GM12878 (cell line): Measurements from ENCODE around the gene FXYD1. TPM values are rescaled to one million over a fixed set of nuclear protein-coding genes. Genes with fewer than 3 reads are reported as not detected.

ENCODE experiments used
- ATAC-seq: fragments of 200-7000 bp; cut with Tn5 transposase; 3 replicates; pipeline ENCODE4 v1.9.1; 2020; ENCODE audit warnings: mild to moderate bottlenecking, moderate library complexity
- BruUV-seq: library from RNA; stranded (reverse); fragments of 400-500 nt; replicated peaks from 2 replicates; lab custom pipeline; 2021; lab: Mats Ljungman, UMichigan
- CTCF ChIA-PET: fragments of 300-600 bp; sonication (Branson Sonifier 250); formaldehyde crosslinking; extraction: SDS; loops from one replicate; lab custom pipeline; 2021; ENCODE audit warnings: inconsistent platforms; lab: Yijun Ruan, JAX
- POLR2A ChIA-PET: fragments of 350-600 bp; formaldehyde crosslinking; extraction: SDS; loops from one replicate; lab custom pipeline; 2021; ENCODE audit warnings: inconsistent platforms; lab: Charles Lee
- RAD21 ChIA-PET: fragments of 300-600 bp; sonication (Branson Sonifier 250); formaldehyde crosslinking; loops from one replicate; lab custom pipeline; 2023; ENCODE audit warnings: antibody characterized with exemption; ENCODE audit not compliant: unreplicated experiment; lab: Charles Lee
- SMC1A ChIA-PET: fragments of 300-600 bp; sonication (Branson Sonifier 250); formaldehyde crosslinking; loops from one replicate; lab custom pipeline; 2023; ENCODE audit not compliant: unreplicated experiment, uncharacterized antibody; lab: Charles Lee
- DNase-seq: peaks from one replicate; pipeline ENCODE4 v3.0.0-alpha.2; 2011; ENCODE audit warnings: low read depth, low spot score
- FAIRE-seq: peaks from 3 replicates; lab custom pipeline; 2011; peaks lifted over from hg19 to GRCh38; lab: Jason Lieb, UNC
- H2AFZ ChIP-seq: 2 replicates; pipeline ENCODE4 v1.6.0; 2011; ENCODE audit warnings: low read depth, low read length, control low read depth; ENCODE audit not compliant: control insufficient read depth
- H3K27ac ChIP-seq: 2 replicates; pipeline ENCODE4 v1.5.1; 2011; ENCODE audit warnings: control low read depth; ENCODE audit not compliant: control insufficient read depth, insufficient read depth
- H3K27me3 ChIP-seq, 2 experiments: replicated peaks in 1 of 2; 2 replicates each; pipeline versions ENCODE4 v1.6.0 to v1.6.1; 2011; ENCODE audit warnings: low read length in 1 of 2; ENCODE audit not compliant: control insufficient read depth in 2 of 2, insufficient read depth in 2 of 2
- H3K36me3 ChIP-seq, 2 experiments: 2 replicates each; pipeline ENCODE4 v1.5.1; 2011; ENCODE audit warnings: low read length in 1 of 2; ENCODE audit not compliant: control insufficient read depth in 2 of 2, insufficient read depth in 2 of 2
- H3K4me1 ChIP-seq: 2 replicates; pipeline ENCODE4 v1.6.1; 2011; ENCODE audit warnings: mild to moderate bottlenecking, low read length, moderate library complexity, mixed read lengths; ENCODE audit not compliant: control insufficient read depth, insufficient read depth
- H3K4me2 ChIP-seq: 2 replicates; pipeline ENCODE4 v1.6.0; 2011; ENCODE audit warnings: control low read depth; ENCODE audit not compliant: control insufficient read depth, insufficient read depth
- H3K4me3 ChIP-seq: fragments of 200-600 bp; sonication (generic); 2 replicates; pipeline ENCODE4 v1.5.1; 2016
- H3K79me2 ChIP-seq: 2 replicates; pipeline ENCODE4 v1.6.0; 2011; ENCODE audit warnings: low read length; ENCODE audit not compliant: control insufficient read depth, insufficient read depth
- H3K9ac ChIP-seq: 2 replicates; pipeline ENCODE4 v1.8.0; 2011; ENCODE audit warnings: low read length, control low read depth, mixed read lengths; ENCODE audit not compliant: control insufficient read depth, insufficient read depth
- H3K9me3 ChIP-seq: replicated peaks from 3 replicates; pipeline ENCODE4 v1.5.1; 2011; ENCODE audit warnings: mild to moderate bottlenecking, low read length; ENCODE audit not compliant: control insufficient read depth, insufficient read depth
- H4K20me1 ChIP-seq: 2 replicates; pipeline ENCODE4 v1.6.0; 2011; ENCODE audit not compliant: control insufficient read depth, insufficient read depth
- ETV6 ChIP-seq, 2 experiments: fragments of 450-650 bp in 1 of 2; IDR thresholded peaks in 1 of 2; conservative IDR thresholded peaks in 1 of 2; 2 replicates each; pipeline ENCODE4 v1.6.1; 2014; ENCODE audit warnings: antibody characterized with exemption in 1 of 2, borderline replicate concordance in 1 of 2, low read depth in 1 of 2, mild to moderate bottlenecking in 1 of 2, moderate library complexity in 1 of 2
- EZH2 ChIP-seq: IDR thresholded peaks from 2 replicates; pipeline ENCODE4 v1.6.1; 2012; ENCODE audit warnings: low read depth, mild to moderate bottlenecking, control low read depth, inconsistent platforms, low read length, borderline replicate concordance; ENCODE audit not compliant: control insufficient read depth
- HCFC1 ChIP-seq: fragments of 150-350 bp; IDR thresholded peaks from 2 replicates; pipeline ENCODE4 v1.6.1; 2014; ENCODE audit warnings: low read length
- HDAC2 ChIP-seq: fragments of 200-600 bp; sonication (generic); IDR thresholded peaks from 2 replicates; pipeline ENCODE4 v1.6.1; 2017
- NFYB ChIP-seq: IDR thresholded peaks from 2 replicates; pipeline ENCODE4 v1.6.1; 2011; ENCODE audit warnings: low read depth, mild to moderate bottlenecking, low read length, improper control_type of control experiment, moderate library complexity; ENCODE audit not compliant: insufficient read depth
- NR2C2 ChIP-seq: IDR thresholded peaks from 2 replicates; pipeline ENCODE4 v1.6.1; 2011; ENCODE audit warnings: borderline replicate concordance, low read depth; ENCODE audit not compliant: control insufficient read depth, insufficient read length
- POLR2A ChIP-seq: IDR thresholded peaks from 2 replicates; pipeline ENCODE4 v1.6.1; 2011; ENCODE audit warnings: low read depth, mild to moderate bottlenecking, low read length
- SPI1 ChIP-seq: IDR thresholded peaks from 2 replicates; pipeline ENCODE4 v1.6.1; 2011; ENCODE audit warnings: low read depth, mild to moderate bottlenecking, low read length, moderate library complexity, borderline replicate concordance; ENCODE audit not compliant: insufficient read depth
- SUPT20H ChIP-seq: IDR thresholded peaks from 2 replicates; pipeline ENCODE4 v1.6.1; 2011; ENCODE audit warnings: low read depth, mild to moderate bottlenecking, low read length, moderate library complexity, borderline replicate concordance; ENCODE audit not compliant: control insufficient read depth
- SUZ12 ChIP-seq: fragments of 200-600 bp; sonication (generic); IDR thresholded peaks from one replicate; pipeline ENCODE4 v1.6.1; 2018; ENCODE audit warnings: antibody characterized with exemption, mild to moderate bottlenecking; ENCODE audit not compliant: unreplicated experiment
- ZSCAN29 ChIP-seq: fragments of 450-650 bp; IDR thresholded peaks from 2 replicates; pipeline ENCODE4 v1.6.1; 2017; ENCODE audit warnings: mild to moderate bottlenecking, moderate library complexity
- WGBS: methylation state at CpG from one replicate; pipeline ENCODE4 v1.1.6; 2016; ENCODE audit warnings: low lambda C conversion rate; ENCODE audit not compliant: insufficient replicate concordance, insufficient coverage; ENCODE audit errors: missing lambda C conversion rate; 5-methylcytosine and 5-hydroxymethylcytosine counted together
- in situ Hi-C: fragments of 300-500 bp; cut with MboI; formaldehyde crosslinking; loops from 9 replicates; pipeline ENCODE4 v1.14.3; 2018; ENCODE audit warnings: mixed read lengths
- intact Hi-C: fragments of 100-400 bp; cut with micrococcal nuclease; formaldehyde crosslinking; loops from one replicate; pipeline ENCODE4 v1.14.2; 2022; ENCODE audit not compliant: unreplicated experiment
- polyA plus RNA-seq, 11 experiments: library from polyadenylated mRNA; depleted of rRNA in 4 of 11; unstranded in 6 of 11; stranded (reverse) in 5 of 11; fragments of >200 nt; fragmentation: Nextera tagmentation in 4 of 11; fragmentation: Illumina TruSeq in 1 of 11; extraction: Ambion mirVana in 4 of 11; extraction: Trizol in 1 of 11; gene quantifications; 1 replicate in 1 of 11; 2 replicates in 10 of 11; pipeline versions ENCODE4 v1.2.1 to v1.2.3, GENCODE V29; 2011 to 2016; ENCODE audit warnings: inconsistent platforms in 2 of 11, missing spikeins in 2 of 11, low read depth in 1 of 11
- total RNA-seq, 4 experiments: library from RNA; depleted of rRNA in 3 of 4; stranded (reverse); fragments of >200 nt in 3 of 4; fragmentation: Illumina TruSeq in 1 of 4; extraction: Trizol in 1 of 4; gene quantifications; 2 replicates each; pipeline versions ENCODE4 v1.2.1 to v1.2.3, GENCODE V29; 2013 to 2021
- TF ChIP-seq, protein P1 (sequence below): fragments of 450-650 bp; IDR thresholded peaks from 2 replicates; pipeline ENCODE4 v1.6.1; 2018; ENCODE audit warnings: borderline replicate concordance, mild to moderate bottlenecking; ENCODE audit not compliant: partially characterized antibody
- TF ChIP-seq, protein P2 (sequence below): fragments of 450-650 bp; IDR thresholded peaks from 2 replicates; pipeline ENCODE4 v1.6.1; 2014; ENCODE audit warnings: mild to moderate bottlenecking
- TF ChIP-seq, protein P3 (sequence below): fragments of 450-650 bp; IDR thresholded peaks from 2 replicates; pipeline ENCODE4 v1.6.1; 2016; ENCODE audit warnings: mild to moderate bottlenecking
- TF ChIP-seq, protein P4 (sequence below): fragments of 450-650 bp; IDR thresholded peaks from 2 replicates; pipeline ENCODE4 v1.6.1; 2017; ENCODE audit warnings: mild to moderate bottlenecking, moderate library complexity

The FXYD1 gene
- total and polyA plus RNA-seq, 10 of the 15 experiments (the other 5 are each of a cell fraction or from before 2014, with no cell fraction given): 0.34 to 1.2 (median 0.49) TPM; not detected in 4

- DNase-seq (no peak), ATAC-seq (no peak), FAIRE-seq (no peak)
- Histone ChIP-seq H3K27me3 (peaks cover 2 to 3% of the 10 kb centered on the region in 2 experiments; a peak in 2 of 4 replicates), H2AFZ (no peak overlapping the region), H3K36me3 (no peaks in the 10 kb centered on the region), H3K27ac (no peak overlapping the region), H3K4me2 (no peak overlapping the region), H3K4me3 (no peak overlapping the region), H3K9ac (no peak overlapping the region), H3K79me2 (peaks cover under 1% of the 10 kb centered on the region; the same call in 1 of the 2 replicates), H4K20me1 (no peaks in the 10 kb centered on the region), H3K4me1 (no peaks in the 10 kb centered on the region; the same call in 1 of the 2 replicates), H3K9me3 (no peaks in the 10 kb centered on the region)
- ChIA-PET RAD21 (no interaction called here), POLR2A (no interaction called here), CTCF (interaction anchor here (0.5 to 1.0 kb wide), 4 partner anchors 8 to 79 kb away, joined by 3 to 7 read pairs (median 3); partner anchors contain the start of genes FAM187B and LGI4), SMC1A (no interaction called here)
- in situ Hi-C loops (no loop called here), intact Hi-C loops (no loop called here)
- BruUV-seq: no TSS peak
- WGBS: 66% methylated on average over 3 of the region's 3 CpGs
- no peak for TF ChIP-seq ETV6 (conservative IDR thresholded peaks at IDR 0.05 in 1 of 2, IDR thresholded peaks at IDR 0.05 in 1 of 2; ENCODE audit: borderline replicate concordance in 1 of 2, low read depth in 1 of 2)
- no peak for TF ChIP-seq POLR2A
- TF ChIP-seq, protein P1, sequence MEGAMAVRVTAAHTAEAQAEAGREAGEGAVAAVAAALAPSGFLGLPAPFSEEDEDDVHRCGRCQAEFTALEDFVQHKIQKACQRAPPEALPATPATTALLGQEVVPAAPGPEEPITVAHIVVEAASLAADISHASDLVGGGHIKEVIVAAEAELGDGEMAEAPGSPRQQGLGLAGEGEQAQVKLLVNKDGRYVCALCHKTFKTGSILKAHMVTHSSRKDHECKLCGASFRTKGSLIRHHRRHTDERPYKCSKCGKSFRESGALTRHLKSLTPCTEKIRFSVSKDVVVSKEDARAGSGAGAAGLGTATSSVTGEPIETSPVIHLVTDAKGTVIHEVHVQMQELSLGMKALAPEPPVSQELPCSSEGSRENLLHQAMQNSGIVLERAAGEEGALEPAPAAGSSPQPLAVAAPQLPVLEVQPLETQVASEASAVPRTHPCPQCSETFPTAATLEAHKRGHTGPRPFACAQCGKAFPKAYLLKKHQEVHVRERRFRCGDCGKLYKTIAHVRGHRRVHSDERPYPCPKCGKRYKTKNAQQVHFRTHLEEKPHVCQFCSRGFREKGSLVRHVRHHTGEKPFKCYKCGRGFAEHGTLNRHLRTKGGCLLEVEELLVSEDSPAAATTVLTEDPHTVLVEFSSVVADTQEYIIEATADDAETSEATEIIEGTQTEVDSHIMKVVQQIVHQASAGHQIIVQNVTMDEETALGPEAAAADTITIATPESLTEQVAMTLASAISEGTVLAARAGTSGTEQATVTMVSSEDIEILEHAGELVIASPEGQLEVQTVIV: no peak
- TF ChIP-seq EZH2: no peak
- no peak for TF ChIP-seq HCFC1
- TF ChIP-seq, protein P2, sequence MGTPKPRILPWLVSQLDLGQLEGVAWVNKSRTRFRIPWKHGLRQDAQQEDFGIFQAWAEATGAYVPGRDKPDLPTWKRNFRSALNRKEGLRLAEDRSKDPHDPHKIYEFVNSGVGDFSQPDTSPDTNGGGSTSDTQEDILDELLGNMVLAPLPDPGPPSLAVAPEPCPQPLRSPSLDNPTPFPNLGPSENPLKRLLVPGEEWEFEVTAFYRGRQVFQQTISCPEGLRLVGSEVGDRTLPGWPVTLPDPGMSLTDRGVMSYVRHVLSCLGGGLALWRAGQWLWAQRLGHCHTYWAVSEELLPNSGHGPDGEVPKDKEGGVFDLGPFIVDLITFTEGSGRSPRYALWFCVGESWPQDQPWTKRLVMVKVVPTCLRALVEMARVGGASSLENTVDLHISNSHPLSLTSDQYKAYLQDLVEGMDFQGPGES: no peak
- no peak for TF ChIP-seq NFYB
- no peak for TF ChIP-seq HDAC2
- no peak for TF ChIP-seq SUPT20H
- TF ChIP-seq, protein P3, sequence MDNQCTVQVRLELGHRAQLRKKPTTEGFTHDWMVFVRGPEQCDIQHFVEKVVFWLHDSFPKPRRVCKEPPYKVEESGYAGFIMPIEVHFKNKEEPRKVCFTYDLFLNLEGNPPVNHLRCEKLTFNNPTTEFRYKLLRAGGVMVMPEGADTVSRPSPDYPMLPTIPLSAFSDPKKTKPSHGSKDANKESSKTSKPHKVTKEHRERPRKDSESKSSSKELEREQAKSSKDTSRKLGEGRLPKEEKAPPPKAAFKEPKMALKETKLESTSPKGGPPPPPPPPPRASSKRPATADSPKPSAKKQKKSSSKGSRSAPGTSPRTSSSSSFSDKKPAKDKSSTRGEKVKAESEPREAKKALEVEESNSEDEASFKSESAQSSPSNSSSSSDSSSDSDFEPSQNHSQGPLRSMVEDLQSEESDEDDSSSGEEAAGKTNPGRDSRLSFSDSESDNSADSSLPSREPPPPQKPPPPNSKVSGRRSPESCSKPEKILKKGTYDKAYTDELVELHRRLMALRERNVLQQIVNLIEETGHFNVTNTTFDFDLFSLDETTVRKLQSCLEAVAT: no peak
- no peak for TF ChIP-seq NR2C2
- TF ChIP-seq, protein P4, sequence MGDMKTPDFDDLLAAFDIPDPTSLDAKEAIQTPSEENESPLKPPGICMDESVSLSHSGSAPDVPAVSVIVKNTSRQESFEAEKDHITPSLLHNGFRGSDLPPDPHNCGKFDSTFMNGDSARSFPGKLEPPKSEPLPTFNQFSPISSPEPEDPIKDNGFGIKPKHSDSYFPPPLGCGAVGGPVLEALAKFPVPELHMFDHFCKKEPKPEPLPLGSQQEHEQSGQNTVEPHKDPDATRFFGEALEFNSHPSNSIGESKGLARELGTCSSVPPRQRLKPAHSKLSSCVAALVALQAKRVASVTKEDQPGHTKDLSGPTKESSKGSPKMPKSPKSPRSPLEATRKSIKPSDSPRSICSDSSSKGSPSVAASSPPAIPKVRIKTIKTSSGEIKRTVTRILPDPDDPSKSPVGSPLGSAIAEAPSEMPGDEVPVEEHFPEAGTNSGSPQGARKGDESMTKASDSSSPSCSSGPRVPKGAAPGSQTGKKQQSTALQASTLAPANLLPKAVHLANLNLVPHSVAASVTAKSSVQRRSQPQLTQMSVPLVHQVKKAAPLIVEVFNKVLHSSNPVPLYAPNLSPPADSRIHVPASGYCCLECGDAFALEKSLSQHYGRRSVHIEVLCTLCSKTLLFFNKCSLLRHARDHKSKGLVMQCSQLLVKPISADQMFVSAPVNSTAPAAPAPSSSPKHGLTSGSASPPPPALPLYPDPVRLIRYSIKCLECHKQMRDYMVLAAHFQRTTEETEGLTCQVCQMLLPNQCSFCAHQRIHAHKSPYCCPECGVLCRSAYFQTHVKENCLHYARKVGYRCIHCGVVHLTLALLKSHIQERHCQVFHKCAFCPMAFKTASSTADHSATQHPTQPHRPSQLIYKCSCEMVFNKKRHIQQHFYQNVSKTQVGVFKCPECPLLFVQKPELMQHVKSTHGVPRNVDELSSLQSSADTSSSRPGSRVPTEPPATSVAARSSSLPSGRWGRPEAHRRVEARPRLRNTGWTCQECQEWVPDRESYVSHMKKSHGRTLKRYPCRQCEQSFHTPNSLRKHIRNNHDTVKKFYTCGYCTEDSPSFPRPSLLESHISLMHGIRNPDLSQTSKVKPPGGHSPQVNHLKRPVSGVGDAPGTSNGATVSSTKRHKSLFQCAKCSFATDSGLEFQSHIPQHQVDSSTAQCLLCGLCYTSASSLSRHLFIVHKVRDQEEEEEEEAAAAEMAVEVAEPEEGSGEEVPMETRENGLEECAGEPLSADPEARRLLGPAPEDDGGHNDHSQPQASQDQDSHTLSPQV: no peak
- no peak for TF ChIP-seq SUZ12
- TF ChIP-seq ZSCAN29: no peak
- no peak for TF ChIP-seq SPI1
Measured at GRCh38 chr19:35149463-35149862, 10.8 kb downstream of the FXYD1 start.
